HAP-1 (cell line): ENCODE results near the gene ZNF225.

Source experiments
- DNase-seq, 2 experiments: peaks; one replicate each; pipeline ENCODE4 v3.0.0-alpha.2; 2016 to 2020; ENCODE audit warnings: low spot score in 2 of 2
- H3K27me3 ChIP-seq: fragments of 250-450 bp; sonication (Bioruptor Pico); 2 replicates; pipeline ENCODE4 v1.5.1; 2020; ENCODE audit warnings: low read depth, mild to moderate bottlenecking, moderate library complexity
- H3K36me3 ChIP-seq: fragments of 250-450 bp; sonication (Bioruptor Pico); replicated peaks from 2 replicates; pipeline ENCODE4 v1.5.1; 2020; ENCODE audit warnings: mild to moderate bottlenecking
- H3K4me1 ChIP-seq: fragments of 250-450 bp; sonication (Bioruptor Pico); 2 replicates; pipeline ENCODE4 v1.5.1; 2020; ENCODE audit warnings: mild to moderate bottlenecking
- H3K4me3 ChIP-seq: fragments of 250-450 bp; sonication (Bioruptor Pico); 2 replicates; pipeline ENCODE4 v1.5.1; 2020; ENCODE audit warnings: mild to moderate bottlenecking, moderate library complexity
- H3K9me3 ChIP-seq: fragments of 250-450 bp; sonication (Bioruptor Pico); 2 replicates; pipeline ENCODE4 v1.5.1; 2020; ENCODE audit warnings: mild to moderate bottlenecking, moderate library complexity
- in situ Hi-C: fragments of 300-500 bp; cut with MboI; formaldehyde crosslinking; loops from 3 replicates; pipeline ENCODE4 v1.14.3; 2020; ENCODE audit warnings: low sequenced_read_pairs, inconsistent platforms, mixed read lengths

The ZNF225 gene

GRCh38 chr19:44180968-44181367 is 67.8 kb downstream of the ZNF225 start:
- Histone ChIP-seq H3K27me3 (no peaks in the 10 kb centered on the region), H3K4me3 (no peak overlapping the region), H3K36me3 (peaks cover 17% of the 10 kb centered on the region), H3K4me1 (no peaks in the 10 kb centered on the region), H3K9me3 (no peaks in the 10 kb centered on the region; the same call in 1 of the 2 replicates)
- DNase-seq, result no peak
- in situ Hi-C loops, result no loop called here

GRCh38 chr19:44182145-44182544 is 68.9 kb downstream of the ZNF225 start:
- in situ Hi-C loops, result no loop called here
- H3K27me3 ChIP-seq, result no peaks in the 10 kb centered on the region
- no peaks in the 10 kb centered on the region for H3K4me1 ChIP-seq
- H3K36me3 ChIP-seq, result peaks cover 6% of the 10 kb centered on the region
- H3K9me3 ChIP-seq, result no peaks in the 10 kb centered on the region; the same call in 1 of the 2 replicates
- H3K4me3 ChIP-seq, result no peak overlapping the region
- DNase-seq, result no peak
